ENCODE measurements around the gene KXD1.
"Not testable (repeated sequence)": the region's sequence is repeated elsewhere in the genome, so short reads cannot be mapped to it uniquely, and the experiment has no call there.

Gene KXD1

DNA sequence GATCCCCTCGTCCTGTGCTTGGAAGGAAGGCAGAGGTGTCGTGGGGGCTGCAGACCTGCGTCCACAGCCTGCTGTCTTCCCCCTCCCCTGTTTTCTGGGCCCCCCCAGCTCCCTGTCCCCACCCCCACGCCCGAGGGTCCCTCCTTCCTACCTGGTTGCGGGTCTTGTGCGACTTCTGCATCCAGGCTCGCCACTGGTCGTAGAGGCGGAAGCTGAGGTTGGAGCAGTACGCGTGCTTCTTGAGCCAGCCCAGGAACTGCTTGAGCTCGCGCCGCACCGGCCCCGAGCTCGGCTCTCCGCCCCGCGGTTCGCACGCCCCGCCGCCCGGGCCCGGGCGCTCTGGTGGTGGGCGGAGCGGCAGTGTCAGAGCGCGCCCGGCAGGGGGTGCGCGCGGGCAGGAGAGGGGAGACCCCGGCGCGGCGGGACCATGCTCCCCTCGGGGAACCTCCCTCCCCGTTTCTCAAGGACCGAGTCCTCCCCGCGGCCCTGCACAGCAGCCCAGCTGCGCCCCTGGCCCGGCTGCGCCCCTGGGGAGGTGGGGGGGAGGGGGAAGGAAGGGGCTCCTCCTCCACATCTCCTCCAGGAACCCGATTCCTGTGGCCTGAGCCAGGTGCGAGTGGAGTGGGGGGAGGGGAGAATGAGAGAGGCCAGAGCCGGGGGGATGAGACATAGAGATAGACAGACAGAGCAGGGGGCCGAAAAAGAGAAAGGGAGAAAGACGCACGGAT lies 36.6 kb downstream of the KXD1 start:
- DNase-seq (ENCODE audit: low read depth, low spot score) = peak; percentile 73
- in situ Hi-C loops (cut with HindIII; ENCODE audit: low sequenced_read_pairs) = no loop called here
- peak overlapping the region; percentile 28 for H3K4me3 ChIP-seq (ENCODE audit: low read depth, low read length)
- TF ChIP-seq, protein P1, sequence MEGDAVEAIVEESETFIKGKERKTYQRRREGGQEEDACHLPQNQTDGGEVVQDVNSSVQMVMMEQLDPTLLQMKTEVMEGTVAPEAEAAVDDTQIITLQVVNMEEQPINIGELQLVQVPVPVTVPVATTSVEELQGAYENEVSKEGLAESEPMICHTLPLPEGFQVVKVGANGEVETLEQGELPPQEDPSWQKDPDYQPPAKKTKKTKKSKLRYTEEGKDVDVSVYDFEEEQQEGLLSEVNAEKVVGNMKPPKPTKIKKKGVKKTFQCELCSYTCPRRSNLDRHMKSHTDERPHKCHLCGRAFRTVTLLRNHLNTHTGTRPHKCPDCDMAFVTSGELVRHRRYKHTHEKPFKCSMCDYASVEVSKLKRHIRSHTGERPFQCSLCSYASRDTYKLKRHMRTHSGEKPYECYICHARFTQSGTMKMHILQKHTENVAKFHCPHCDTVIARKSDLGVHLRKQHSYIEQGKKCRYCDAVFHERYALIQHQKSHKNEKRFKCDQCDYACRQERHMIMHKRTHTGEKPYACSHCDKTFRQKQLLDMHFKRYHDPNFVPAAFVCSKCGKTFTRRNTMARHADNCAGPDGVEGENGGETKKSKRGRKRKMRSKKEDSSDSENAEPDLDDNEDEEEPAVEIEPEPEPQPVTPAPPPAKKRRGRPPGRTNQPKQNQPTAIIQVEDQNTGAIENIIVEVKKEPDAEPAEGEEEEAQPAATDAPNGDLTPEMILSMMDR (IDR thresholded peaks at IDR 0.05; ENCODE audit: low read depth, low read length) = peak; percentile 60

DNA sequence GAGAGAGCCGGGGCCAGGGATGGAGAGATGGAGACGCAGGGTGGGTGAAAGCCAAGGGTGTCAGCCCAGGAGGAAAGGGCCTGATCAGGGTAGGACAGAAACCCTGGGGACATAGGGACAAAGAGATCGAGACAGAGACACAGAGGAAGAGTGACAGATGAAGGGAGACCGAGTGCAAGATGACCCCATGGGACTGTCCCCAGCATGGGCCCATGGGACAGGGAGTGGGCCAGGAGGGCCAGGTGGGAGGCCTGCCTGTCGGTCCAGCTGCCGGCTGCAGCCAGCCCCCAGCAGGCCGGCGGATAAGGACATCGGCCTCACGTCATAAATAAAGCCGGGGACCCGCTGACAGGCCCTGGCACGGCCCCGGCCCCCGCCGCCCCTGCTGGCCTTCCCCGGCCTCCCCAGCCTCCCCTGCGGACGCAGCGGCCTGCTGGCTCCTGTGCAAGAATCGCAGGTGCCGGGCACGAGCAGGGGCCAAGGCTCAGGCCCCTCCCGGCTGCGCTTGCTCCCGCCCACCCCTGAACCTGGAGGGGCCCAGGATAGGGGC lies 37.2 kb downstream of the KXD1 start:
- TF ChIP-seq, protein P1 (IDR thresholded peaks at IDR 0.05; ENCODE audit: low read depth, low read length) = no peak
- DNase-seq (ENCODE audit: low read depth, low spot score) = no peak
- in situ Hi-C loops (cut with HindIII; ENCODE audit: low sequenced_read_pairs) = no loop called here
- H3K4me3 ChIP-seq (ENCODE audit: low read depth, low read length) = peak overlapping the region; percentile 28

DNA sequence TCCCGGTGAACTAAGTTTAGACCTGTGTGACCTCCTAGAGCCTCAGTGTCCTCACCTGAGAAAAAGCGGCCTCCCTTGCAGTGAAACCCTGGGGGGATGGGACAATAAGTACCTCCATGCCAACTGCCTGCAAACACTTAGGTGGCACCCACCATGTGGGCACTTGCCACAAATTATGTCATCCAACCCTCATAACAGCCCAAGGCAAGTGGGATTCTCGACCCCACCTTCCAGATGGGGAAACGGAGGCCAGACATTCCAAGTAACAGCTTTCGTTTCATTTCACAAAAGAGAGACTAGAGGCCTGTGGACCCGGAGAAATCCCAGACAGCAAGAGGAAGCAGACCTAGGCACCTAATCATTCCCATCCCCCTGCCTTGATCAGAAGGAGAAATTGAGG lies 37.8 kb downstream of the KXD1 start:
- in situ Hi-C loops (cut with HindIII; ENCODE audit: low sequenced_read_pairs) = no loop called here
- H3K4me3 ChIP-seq (ENCODE audit: low read depth, low read length) = no peak overlapping the region

DNA sequence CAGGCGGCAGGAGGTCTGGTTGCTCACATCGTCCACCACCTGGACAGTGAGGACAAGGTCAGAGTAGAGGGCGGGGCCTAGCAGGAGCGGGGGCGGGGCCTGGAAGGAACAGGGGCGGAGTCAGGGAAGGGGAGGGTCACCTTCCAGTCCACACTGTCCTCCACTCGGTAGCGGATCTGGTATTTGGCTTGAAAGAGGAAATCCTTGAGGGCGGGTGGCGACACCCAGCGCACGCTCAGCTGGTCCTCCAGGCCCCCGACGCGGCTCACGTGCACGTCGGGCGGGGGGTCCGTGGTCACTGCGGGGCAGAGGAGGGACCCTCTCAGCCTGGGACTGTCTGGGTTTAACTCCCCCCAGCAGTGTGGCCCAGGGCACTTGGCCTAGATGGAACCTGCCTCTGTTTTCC lies 39.1 kb downstream of the KXD1 start:
- TF ChIP-seq, protein P1 (IDR thresholded peaks at IDR 0.05; ENCODE audit: low read depth, low read length) = no peak
- H3K4me3 ChIP-seq (ENCODE audit: low read depth, low read length) = no peak overlapping the region
- no peak for DNase-seq (ENCODE audit: low read depth, low spot score)
- in situ Hi-C loops (cut with HindIII; ENCODE audit: low sequenced_read_pairs) = no loop called here

More for the DNA sequence above, 37.8 kb downstream of the KXD1 start:
- no peak for DNase-seq (ENCODE audit: low read depth, low spot score)
- TF ChIP-seq, protein P1 (IDR thresholded peaks at IDR 0.05; ENCODE audit: low read depth, low read length) = no peak

DNA sequence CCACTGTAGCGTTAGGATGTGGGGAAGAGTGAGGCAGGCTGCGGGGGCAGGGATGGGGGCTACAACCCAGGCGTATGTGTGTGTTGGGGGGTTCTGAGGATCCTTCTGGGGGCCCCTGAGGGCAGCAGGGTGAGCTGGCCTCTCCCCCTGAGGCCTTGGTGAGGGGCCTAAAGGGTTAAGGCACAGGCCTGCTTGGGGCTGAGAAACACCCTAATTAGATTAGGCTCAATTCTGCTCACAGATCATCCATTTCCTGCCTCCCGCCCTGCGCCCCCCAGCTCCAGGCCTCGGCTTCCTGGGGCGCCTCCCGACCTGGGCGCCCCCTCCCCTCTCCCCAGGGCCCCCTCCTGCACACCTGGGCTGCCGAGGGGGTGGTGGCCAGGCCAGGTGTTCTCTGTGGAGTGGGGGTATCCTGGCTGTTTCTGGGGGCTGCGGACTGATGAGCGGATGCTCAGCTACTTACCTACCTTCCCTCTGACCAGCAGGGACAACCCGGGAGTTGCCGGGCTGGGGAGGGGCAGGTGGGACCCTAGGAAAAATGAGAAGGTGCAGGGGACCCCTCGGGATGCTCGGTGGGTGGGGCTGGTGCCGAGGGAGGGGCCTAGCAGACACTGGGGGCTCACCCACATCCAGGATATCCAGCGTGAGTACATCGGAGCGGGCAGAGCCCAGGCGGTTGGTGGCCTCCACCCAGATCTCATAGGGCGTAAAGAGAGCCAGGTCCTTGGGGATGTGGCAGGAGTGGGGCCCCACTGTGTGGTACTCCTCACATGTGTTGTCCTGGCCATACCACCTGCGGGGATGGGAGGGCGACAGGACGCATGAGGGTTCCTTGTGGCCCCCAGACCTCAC lies 40.4 kb downstream of the KXD1 start:
- TF ChIP-seq, protein P1 (IDR thresholded peaks at IDR 0.05; ENCODE audit: low read depth, low read length) = no peak
- DNase-seq (ENCODE audit: low read depth, low spot score) = no peak
- in situ Hi-C loops (cut with HindIII; ENCODE audit: low sequenced_read_pairs) = no loop called here
- no peak overlapping the region for H3K4me3 ChIP-seq (ENCODE audit: low read depth, low read length)

DNA sequence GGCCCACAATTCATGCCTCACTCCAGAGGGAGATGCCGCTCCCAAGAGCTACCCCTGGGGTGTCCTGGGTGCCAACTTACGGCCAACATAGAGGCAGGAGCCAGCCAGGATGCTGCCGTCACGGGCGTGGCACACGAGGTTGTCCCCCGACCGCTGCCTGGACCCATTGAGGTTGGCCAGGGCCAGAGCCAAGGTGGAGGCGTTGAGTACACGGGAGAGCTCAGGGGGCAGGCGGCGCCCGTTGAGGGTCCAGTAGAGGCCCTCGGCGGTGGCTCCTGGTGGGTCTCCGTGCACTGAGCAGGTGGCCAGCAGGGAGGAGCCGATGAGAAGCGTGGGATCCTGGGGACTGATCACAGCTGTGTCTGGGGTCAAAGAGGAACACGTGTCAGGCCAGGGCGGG lies 41.8 kb downstream of the KXD1 start:
- in situ Hi-C loops (cut with HindIII; ENCODE audit: low sequenced_read_pairs) = no loop called here
- no peak for DNase-seq (ENCODE audit: low read depth, low spot score)
- TF ChIP-seq, protein P1 (IDR thresholded peaks at IDR 0.05; ENCODE audit: low read depth, low read length) = no peak
- H3K4me3 ChIP-seq (ENCODE audit: low read depth, low read length) = no peak overlapping the region

DNA sequence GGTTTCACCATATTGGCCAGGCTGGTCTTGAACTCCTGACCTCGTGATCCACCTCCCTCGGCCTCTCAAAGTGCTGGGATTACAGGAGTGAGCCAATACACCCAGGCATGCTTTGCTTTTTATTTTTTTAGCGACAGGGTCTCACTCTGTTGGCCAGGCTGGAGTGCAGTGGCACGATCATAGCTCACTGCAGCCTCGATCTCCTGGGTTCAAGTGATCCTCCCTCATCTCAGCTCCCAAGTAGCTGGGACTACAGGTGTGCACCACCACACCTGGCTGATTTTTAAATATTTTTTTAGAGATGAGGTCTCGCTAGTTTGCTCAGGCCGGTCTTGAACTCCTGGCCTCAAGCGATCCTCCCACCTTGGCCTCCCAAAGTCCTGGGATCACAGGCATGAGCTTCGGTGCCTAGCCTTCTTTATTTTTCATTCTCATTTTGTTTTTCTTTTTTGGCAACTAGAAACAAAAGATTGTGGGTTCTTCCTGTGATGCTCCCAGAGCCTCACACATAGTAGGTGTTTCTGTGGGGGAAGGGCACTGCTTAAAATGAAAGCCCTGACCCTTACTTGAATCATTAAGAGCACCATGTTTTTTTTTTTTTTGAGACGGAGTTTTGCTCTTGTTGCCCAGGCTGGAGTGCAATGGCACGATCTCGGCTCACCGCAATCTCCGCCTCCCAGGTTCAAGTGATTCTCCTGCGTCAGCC lies 43.2 kb downstream of the KXD1 start:
- H3K4me3 ChIP-seq (ENCODE audit: low read depth, low read length); DNase-seq (ENCODE audit: low read depth, low spot score); in situ Hi-C loops (cut with HindIII; ENCODE audit: low sequenced_read_pairs): not testable (repeated sequence)

Measured in astrocyte of the spinal cord (primary cell).